NCI-H460 (cell line): ENCODE data around the gene SLC39A11. TPM values are rescaled to one million over a fixed set of nuclear protein-coding genes. Genes with fewer than 3 reads are reported as not detected.

Source experiments
- DNase-seq: peaks from one replicate; pipeline ENCODE4 v3.0.0-alpha.2; 2016; ENCODE audit warnings: low read depth; ENCODE audit errors: extremely low read depth
- total RNA-seq: library from RNA; depleted of rRNA; stranded (reverse); fragments of >200 nt; shearing (Covaris generic); gene quantifications from 2 replicates; pipeline ENCODE4 v1.2.3, GENCODE V29; 2014

SLC39A11 gene
- total RNA-seq, 1 experiment from 2014 or later, result 14.5 TPM

DNA sequence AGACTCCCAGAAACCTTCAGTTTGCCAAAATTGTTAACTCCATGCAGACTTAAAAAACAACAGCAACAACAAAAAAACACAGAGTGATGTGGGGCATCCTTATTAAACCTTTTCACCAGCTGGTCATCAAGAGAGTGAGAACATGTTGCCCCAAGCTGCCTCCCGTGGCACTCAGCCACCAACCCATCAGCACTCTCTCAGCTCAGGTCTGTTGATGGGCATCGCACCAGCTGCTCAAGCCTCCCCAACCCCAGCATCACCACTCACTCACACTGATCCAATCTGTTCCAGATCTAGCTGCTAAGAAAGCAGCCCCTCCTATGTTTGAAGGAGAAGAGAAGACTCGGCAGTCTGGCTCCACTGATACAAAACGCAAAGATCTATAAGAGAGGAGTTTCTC, 46.8 kb downstream of the SLC39A11 start:
- DNase-seq, result no peak

DNA sequence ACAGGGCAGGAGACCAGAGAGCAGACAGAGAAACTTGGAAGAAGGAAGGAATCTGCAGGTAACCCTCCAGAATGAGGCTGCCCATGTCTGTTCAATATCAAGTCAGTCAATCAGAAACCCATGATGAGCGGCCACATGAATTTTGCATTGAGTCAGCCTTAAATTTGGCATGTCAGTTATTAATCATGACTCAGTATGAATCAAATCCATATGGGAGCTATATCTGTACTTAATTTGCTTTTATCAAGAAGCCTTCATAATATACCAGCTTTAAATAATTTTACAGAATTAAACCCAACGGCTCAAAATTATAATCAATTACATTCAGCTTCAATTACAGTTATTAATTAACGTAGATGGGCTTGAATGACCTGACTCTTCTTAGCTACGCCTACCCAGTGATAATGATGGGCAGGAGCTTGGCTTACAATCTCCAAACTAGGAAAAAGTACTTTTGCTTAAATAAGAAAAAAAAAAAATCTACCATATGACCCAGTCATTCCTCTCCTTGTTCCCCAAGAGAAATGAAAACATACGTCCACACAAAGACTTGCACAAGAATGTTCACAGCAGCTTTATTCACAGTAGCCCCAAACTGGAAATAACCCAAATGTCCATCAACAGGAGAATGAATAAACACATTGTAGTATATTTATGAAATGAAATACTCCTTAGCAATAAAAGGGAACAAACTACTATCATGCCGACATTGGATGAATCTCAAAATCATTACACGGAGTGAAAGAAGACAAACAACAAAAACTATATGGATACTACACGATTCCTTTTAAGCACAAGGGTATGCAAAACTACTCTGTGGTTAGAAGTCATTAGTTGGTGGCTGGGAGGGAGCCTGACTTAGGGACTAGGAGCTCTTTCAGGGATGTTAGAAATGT, 48.6 kb downstream of the SLC39A11 start:
- no peak for DNase-seq

DNA sequence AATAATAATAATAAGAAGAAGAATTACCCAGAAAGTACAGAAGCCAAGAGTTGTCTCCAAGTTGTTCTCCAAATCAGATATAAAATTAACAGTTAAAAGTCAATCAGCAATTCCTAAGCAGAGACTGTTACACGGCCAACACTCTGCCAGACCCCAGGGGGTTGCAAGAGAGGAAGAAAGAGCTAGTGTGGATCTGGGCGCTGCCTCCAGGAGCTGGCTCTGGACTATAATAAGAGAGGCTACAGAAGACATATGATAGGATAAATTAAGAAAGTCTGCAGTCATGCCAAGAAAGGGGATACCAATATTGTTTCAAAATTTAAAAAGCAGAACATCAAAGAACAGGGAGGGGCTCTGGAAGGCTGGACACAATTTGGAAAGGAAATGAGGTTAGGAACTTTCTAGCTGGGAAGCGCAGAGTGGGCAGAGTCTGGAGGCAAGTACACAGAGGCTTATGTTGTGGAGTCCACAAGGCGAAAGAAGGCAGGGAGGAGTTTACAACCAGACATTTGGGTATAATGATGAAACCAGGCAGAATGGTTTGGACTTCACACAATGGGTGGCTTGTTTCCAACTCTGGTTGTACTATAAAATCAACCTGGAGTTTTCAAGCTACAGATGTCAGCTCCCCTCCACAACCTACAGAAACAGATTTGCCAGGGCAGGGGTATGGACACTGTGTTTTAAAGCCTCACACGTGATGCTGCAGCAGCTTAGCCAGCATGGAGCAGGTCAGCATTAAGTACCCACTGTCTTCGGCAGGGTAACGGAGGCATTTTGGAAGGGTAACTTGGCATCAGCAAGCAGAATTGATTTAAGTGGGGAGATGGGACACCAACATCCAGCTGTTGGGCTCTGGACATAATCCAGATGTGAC, 49.4 kb downstream of the SLC39A11 start:
- no peak for DNase-seq

DNA sequence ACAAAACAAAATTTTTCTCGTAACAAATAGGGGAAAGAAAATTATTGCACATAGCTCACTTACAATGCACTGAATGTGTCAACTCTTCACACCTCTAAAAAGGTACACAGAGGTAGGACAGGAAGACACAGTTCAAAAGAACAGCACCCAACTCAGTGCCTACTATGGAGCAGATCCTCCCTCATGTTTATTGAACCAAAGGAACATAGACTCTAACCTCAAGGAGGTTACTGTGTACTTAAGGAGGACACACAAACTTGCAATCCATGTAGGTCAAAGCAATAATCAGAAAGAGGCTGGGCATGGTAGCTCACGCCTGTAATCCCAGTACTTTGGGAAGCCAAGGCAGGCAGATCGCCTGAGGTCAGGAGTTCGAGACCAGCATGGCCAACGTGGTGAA, 50.3 kb downstream of the SLC39A11 start:
- no peak for DNase-seq

DNA sequence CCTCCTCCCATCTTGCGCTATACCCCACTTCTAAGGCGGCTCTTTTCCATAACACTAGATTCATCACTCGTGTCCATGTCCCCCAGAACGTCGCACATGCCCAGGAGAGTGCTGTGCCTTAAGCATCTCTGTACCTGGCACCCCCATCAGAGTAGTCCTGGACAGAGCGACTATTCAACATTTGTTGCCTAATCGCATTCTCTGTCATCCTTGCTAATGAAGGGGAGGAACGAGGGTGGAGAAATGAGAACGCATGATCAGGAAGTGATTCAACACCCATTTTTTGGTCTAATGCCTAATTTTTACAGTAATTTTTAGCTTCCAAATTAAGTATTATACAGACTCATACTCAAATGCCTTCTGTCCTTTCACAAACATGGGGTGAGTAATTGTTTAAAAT, 53.2 kb downstream of the SLC39A11 start:
- no peak for DNase-seq

DNA sequence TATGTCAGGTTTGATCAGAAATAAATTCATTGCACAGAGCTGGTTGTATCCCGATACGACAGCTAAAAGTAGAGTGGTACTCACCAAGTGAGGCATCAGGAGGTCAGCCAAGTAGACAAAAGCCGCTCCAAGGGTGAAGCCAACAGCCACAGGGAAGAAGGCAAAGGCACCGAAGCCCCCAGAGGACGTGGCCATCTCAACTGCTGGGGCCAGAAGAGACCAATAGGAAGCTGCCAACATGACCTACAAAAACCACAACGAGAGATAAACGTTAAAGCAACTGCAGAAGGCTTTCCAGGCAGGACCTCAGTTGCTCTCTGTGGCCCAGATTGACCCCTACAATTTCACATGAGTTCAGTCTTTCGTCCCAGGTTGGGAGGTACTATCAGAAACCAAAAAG, 61.0 kb downstream of the SLC39A11 start:
- no peak for DNase-seq

DNA sequence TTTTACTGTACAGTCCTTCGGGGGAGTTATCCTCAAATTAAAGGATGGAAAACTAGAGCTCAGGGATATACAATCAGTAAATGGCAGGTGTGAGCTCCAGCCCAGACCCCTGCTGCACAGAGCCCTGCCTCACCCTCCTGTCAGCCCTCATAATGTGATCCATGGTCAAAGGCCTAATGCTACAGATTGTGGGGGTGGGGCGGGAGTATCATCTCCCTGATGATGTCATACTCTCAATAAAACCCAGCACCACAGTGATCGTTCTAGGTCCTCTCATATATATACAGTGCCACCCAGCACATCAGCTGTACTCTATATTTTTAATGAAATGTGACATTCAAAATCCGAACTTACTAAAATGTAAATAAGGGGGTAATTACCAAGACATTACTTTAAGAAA, 61.5 kb downstream of the SLC39A11 start:
- DNase-seq, result no peak

DNA sequence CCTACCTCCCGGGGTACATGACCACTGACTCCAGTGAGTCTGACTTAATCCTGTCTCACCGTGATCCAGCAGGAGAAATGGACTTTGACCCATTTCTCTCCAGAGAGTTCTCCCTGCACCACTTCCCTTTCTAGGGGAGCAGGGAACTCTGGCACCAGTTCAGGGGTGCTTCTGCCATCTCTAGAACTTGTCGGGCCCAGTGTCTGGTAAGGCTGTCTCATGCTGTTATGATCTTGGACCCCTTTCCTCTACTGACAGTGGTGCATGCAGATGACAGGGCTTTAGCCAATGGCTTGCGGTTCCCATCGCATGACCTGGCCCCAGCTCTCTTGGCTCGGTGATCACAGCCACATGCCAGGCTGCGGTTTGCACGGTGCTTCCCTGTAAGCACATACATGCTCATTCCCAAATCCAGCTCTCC, 62.0 kb downstream of the SLC39A11 start:
- DNase-seq, result no peak

DNA sequence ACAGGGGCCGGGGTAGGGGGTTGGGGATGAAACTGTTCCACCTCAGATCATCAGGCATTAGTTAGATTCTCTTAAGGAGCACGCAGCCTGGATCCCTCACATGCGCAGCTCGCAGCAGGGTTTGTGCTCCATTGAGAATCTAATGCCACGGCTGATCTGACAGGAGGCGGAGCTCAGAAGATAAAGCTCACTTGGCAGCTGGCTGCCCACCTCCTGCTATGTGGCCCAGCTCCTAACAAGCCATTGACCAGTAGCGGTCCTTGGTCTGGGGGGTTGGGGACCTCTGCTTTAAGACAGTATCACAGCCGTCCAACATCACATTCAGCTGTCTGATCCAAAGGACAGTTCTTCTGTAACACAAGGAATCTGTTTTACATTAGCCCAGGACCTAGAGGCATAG, 62.5 kb downstream of the SLC39A11 start:
- DNase-seq, result no peak

DNA sequence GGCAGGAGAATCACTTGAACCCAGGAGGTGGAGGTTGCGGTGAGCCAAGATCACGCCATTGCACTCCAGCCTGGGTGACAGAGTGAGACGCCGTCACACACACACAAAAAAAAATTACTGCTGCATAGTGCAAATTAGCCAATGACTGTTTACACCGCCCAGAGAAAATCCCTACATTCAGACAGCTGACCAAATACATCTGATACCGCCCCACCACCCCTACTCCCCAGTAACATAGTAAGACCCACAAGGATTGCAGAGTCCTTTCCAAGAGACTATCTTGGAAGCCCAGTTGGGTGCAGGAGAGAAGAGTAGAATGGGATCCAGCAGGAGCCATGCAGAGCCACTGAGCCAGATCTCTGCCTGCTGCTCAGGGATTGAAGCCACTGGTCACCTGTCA, 63.5 kb downstream of the SLC39A11 start:
- DNase-seq, result no peak

DNA sequence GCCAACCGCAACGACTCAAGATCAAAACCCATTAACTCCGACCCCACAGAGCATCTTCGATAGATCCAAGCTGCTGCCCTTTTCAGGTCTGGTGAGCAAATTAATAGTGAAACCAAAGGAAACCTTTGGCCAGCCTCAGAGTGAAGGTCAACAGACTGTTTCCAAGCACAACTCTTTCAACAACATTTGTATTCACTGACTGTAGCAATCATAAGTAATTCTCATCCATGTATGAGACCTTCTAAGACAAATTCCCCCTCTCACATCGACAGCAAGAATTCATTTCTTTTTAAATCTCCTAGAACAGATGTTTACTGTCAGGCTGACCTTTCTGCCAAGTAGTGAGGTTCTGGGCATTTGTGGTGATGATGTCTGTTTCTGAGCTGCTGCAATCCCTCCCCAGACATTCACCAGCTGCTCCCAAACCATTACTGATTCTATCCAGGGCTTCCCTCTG, 64.2 kb downstream of the SLC39A11 start:
- DNase-seq, result no peak

DNA sequence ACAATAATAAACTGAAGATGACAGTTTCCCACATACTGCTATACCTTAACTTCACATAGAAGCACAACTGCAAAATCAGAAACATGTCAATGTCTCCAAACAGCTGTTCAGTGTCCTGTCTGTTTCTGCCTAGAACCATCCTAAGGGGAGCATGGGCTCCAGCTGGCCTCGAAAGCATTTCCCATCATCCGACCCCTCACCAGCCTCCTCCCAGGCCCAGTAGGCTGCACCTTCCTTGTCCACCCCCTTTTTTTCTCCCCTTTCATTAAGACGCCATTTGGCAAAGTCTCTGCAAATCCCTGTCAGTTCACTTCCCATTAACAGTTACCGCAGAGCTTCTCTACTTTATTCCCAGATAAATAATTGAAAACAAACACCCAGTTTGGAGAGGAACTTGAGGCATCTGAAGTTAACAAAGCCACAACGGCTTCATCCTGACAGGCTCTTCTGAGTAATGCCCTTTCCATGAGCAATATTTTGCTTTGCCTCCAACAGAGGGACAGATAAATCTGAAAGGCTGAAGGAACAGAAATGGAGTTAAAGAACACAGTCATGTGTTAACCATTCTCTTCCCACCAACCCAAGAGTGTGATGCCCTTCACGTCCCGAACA, 65.3 kb downstream of the SLC39A11 start:
- DNase-seq, result no peak

DNA sequence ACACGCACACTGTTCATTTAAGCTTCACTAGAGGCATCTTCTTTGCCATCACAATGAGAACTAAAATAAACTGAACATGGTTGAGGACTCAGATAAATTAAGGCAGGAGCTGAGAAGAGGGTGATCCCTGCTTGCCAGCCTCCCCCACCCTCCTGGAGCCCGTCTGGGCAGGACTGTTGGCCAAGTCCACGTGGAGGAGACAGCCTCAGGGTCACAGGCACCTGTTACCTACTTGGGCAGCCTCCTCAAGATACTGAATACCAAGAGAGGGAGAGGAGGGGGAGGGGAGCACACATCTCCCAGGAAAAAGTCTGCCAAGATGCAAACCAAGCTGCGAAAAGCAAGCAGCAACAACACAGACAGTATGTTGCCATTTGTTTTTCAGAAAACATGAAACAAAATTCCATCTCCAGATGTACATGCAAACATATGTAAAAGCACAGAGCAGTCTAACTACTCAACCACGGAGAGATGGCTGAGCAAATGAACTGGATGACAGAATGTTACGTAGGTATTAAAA, 67.4 kb downstream of the SLC39A11 start:
- DNase-seq, result no peak

DNA sequence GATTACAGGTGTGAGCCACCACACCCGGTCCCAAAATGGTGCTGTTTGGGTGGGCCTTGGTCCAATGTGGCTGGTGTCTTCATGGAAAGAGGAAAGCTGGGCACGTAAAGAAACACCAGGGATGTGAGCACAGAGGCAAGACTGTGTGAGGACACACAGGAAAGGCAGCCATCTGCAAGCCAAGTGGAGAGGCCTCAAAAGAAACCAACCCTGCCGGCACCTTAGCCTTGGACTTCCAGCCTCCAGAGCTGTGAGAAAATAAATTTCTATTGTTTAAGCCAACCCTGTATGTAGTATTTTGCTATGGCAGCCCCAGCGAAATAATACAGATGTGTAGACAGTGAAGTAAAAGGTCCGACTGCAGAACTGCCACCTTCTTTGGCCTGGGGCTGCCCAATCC, 68.7 kb downstream of the SLC39A11 start:
- no peak for DNase-seq

DNA sequence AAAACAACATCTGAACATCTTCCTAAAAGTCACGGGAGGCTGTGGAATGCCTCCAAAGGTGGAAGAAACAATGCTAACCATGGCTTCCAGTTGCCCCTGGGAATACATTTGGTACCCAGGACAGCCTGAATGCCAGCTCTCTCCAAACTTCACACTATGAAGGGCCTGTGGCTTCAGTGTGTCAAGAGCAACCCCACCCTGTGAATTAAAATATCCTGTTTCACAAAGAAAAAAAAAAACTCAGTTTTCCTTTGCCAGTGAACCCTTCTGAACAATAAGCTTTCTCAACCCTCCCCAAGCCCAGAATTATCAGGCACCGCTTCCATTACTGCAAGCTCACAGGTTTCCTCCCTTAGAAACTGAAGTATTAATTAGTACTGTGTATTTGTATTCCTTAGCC, 69.8 kb downstream of the SLC39A11 start:
- no peak for DNase-seq

DNA sequence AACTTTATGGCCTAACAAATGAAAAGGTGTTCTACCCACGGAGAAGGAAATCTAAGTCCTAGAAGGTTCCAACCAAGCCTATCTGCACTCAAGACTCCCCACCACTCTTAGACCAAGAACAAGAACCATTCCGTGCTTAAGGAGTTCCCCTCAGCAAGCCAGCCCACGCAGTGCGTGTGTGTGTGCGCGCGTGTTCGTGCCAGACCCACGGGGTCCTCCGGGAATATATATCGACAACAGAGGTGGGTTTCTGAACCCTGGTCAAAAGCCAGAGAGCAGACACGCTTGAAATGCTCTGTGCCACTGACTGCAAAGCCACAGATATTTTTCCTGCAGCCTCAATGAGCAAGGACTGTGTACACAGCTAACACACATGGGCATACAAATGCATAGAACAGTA, 70.7 kb downstream of the SLC39A11 start:
- no peak for DNase-seq

DNA sequence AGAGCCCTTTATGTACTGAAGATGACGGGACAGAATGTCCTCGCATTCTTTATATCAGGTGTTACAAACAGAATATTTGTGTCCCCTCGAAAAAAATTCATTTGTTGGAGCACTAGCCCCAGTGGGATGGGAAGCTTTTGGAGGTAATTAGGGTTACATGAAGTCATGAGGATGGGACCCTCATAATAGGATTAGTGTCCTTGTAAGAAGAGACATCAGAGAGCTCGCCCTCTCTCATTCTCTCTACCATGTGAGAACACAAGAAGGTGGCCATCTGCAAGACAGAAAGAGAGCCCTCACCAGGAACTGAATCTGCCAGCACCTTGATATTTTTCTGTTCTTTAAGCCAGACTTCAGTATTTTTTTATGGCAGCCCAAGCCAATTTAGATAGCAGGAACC, 72.4 kb downstream of the SLC39A11 start:
- no peak for DNase-seq

DNA sequence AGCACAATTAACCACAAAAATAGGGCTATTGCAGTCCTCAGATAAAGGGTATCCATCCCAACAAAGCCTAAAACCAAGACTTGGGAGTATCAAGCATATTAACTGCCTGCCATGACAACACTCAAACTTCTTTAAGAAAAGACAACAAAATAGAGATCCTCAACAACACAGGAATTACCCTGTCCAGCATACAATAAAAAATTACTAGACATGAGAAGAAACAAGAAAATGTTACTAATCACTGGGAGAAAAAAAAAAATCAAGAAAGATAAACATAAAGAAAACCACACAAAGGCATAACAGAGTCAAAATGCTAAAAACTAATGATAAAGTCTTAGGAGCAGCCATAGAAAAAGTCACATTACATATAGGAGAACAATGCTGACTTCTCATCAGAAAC, 73.9 kb downstream of the SLC39A11 start:
- no peak for DNase-seq

DNA sequence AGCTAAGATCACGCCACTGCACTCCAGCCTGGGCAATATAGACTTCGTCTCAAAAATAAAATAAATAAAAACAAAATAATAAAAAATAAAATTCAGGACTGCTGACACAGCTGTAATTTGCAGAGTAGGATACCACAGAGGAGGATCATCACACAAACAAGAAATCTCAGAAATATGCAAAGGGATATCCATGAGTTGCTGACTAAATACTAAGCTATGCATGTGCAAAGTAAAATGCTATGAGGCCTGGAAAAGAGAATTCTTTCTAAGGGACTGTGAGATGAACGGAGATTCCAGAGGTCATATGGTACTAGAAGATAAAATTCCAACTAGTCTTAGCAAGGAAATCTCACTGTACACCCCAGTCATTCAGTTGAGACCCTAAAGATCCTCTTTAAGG, 74.8 kb downstream of the SLC39A11 start:
- no peak for DNase-seq

DNA sequence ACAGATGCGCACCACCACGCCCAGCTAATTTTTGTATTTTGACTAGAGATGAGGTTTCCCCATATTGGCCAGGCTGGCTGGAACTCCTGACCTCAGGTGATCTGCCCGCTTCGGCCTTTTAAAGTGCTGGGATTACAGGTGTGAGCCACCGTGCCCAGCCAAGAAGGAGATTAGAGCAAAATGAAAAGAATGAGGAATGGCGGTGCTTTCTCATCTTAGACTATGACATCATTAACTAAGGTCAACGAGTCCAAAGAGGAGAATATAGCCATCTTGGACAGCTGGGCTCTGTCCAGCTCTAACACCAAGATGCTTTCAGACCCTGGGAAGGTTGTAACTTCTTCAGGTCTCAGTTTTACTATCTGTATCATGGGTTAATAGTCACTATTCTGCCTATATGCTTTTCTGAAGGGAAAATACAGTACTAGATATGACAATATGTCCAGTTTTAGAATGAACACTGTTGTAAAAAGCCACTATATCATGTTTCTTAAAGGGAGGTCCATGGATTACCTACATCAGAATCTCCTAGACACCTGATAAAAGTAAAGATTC, 76.7 kb downstream of the SLC39A11 start:
- no peak for DNase-seq
